SK-N-MC (cell line): Measurements from ENCODE around the gene ARHGEF17.
A peak's percentile ranks its signal among the peaks of the same experiment; 100 is the strongest.

Source experiments
- DNase-seq: peaks from one replicate; pipeline ENCODE4 v3.0.0-alpha.2; 2011; ENCODE audit warnings: low read depth, low spot score
- H3K27ac ChIP-seq: fragments of 200-600 bp; sonication (generic); 2 replicates; pipeline ENCODE4 v1.5.1; 2016; ENCODE audit warnings: mixed run types
- H3K36me3 ChIP-seq: fragments of 200-600 bp; sonication (generic); 2 replicates; pipeline ENCODE4 v1.6.1; 2017; ENCODE audit warnings: antibody characterized with exemption, low read length, mixed read lengths; ENCODE audit not compliant: insufficient read depth
- H3K4me3 ChIP-seq: fragments of 200-600 bp; sonication (generic); 2 replicates; pipeline ENCODE4 v1.5.1; 2016
- H3K9ac ChIP-seq: fragments of 200-600 bp; sonication (generic); 2 replicates; pipeline ENCODE4 v1.8.0; 2017; ENCODE audit warnings: mixed run types, mixed read lengths; ENCODE audit not compliant: insufficient read length
- H3K9me3 ChIP-seq: fragments of 200-600 bp; sonication (generic); 2 replicates; pipeline ENCODE4 v1.6.1; 2017; ENCODE audit warnings: low read depth, mild to moderate bottlenecking, antibody characterized with exemption, low read length, moderate library complexity, mixed read lengths
- EZH2 ChIP-seq: fragments of 200-600 bp; sonication (generic); IDR thresholded peaks from one replicate; pipeline ENCODE4 v1.6.1; 2017; ENCODE audit warnings: antibody characterized with exemption
- FOXP2 ChIP-seq: optimal IDR thresholded peaks from 2 replicates; pipeline ENCODE3; 2011; ENCODE audit warnings: mild to moderate bottlenecking, moderate library complexity; ENCODE audit not compliant: insufficient read depth; ENCODE audit errors: extremely low read length, control extremely low read depth
- POLR2AphosphoS5 ChIP-seq: IDR thresholded peaks from 2 replicates; pipeline ENCODE4 v1.6.1; 2012; ENCODE audit warnings: mild to moderate bottlenecking, low read depth, low read length, borderline replicate concordance

ARHGEF17 gene

GRCh38 chr11:73335204-73335923 lies 27.3 kb downstream of the ARHGEF17 start:
- Histone ChIP-seq H3K9ac (peak overlapping the region; percentile 27), H3K27ac (peak overlapping the region; percentile 60; the same call in 1 of the 2 replicates), H3K9me3 (no peaks in the 10 kb centered on the region), H3K36me3 (no peaks in the 10 kb centered on the region), H3K4me3 (peak overlapping the region; percentile 7; the same call in 1 of the 2 replicates)
- TF ChIP-seq EZH2 (no peak), POLR2AphosphoS5 (no peak)
- DNase-seq: no peak

- no peak overlapping the region for H3K9ac ChIP-seq
These were observed 29.8 kb downstream of the ARHGEF17 start for GRCh38 chr11:73337846-73338245.

GRCh38 chr11:73338279-73338678 lies 30.2 kb downstream of the ARHGEF17 start:
- H3K9ac ChIP-seq: no peak overlapping the region
- H3K36me3 ChIP-seq: no peaks in the 10 kb centered on the region
- H3K9me3 ChIP-seq: no peaks in the 10 kb centered on the region
- TF ChIP-seq EZH2: no peak
- TF ChIP-seq POLR2AphosphoS5: no peak
- no peak for TF ChIP-seq FOXP2
- no peak for DNase-seq
- H3K27ac ChIP-seq: no peak overlapping the region
- no peak overlapping the region for H3K4me3 ChIP-seq

More at GRCh38 chr11:73337846-73338245, 29.8 kb downstream of the ARHGEF17 start:
- Histone ChIP-seq H3K36me3 (no peaks in the 10 kb centered on the region), H3K27ac (no peak overlapping the region), H3K9me3 (no peaks in the 10 kb centered on the region), H3K4me3 (no peak overlapping the region)
- DNase-seq: no peak
- no peak for TF ChIP-seq EZH2
- no peak for TF ChIP-seq POLR2AphosphoS5
- no peak for TF ChIP-seq FOXP2

DNA sequence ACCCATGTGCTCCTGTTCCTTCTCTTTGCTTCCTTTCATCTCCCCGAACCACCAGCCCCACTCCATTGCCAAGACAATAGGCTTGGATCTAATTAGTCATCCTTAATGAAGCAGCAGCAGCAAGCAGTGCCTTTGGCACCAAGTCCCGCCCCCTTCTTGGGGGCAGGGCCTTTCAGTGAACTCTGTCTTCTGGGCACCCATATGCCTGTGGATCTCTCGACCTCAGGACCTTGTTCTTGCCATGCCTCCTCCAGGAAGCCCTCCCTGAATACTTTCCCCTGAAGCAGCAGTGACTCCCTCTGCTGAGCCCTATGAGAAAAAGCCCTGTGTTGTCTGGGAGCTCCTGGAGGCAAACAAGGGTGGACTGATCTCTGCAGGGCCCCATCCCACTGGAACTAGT lies 32.1 kb downstream of the ARHGEF17 start:
- DNase-seq: no peak
- Histone ChIP-seq H3K27ac (no peak overlapping the region), H3K4me3 (no peak overlapping the region), H3K36me3 (no peaks in the 10 kb centered on the region), H3K9me3 (no peaks in the 10 kb centered on the region), H3K9ac (no peak overlapping the region)
- TF ChIP-seq EZH2: no peak
- no peak for TF ChIP-seq POLR2AphosphoS5
- no peak for TF ChIP-seq FOXP2

- Histone ChIP-seq H3K9me3 (no peaks in the 10 kb centered on the region), H3K27ac (no peak overlapping the region), H3K36me3 (no peaks in the 10 kb centered on the region), H3K4me3 (no peak overlapping the region), H3K9ac (no peak overlapping the region)
- TF ChIP-seq FOXP2 (no peak), EZH2 (no peak)
- no peak for DNase-seq
These were observed 34.6 kb downstream of the ARHGEF17 start for GRCh38 chr11:73342633-73343032.

- DNase-seq: no peak
- Histone ChIP-seq H3K9me3 (no peaks in the 10 kb centered on the region), H3K36me3 (no peaks in the 10 kb centered on the region), H3K27ac (no peak overlapping the region), H3K4me3 (no peak overlapping the region), H3K9ac (no peak overlapping the region)
- TF ChIP-seq FOXP2 (no peak), EZH2 (no peak)
These were observed 35.2 kb downstream of the ARHGEF17 start for GRCh38 chr11:73343076-73343873.

GRCh38 chr11:73344191-73344607 lies 36.1 kb downstream of the ARHGEF17 start:
- TF ChIP-seq FOXP2 (no peak), EZH2 (no peak), POLR2AphosphoS5 (no peak)
- Histone ChIP-seq H3K9ac (no peak overlapping the region), H3K4me3 (no peak overlapping the region), H3K36me3 (no peaks in the 10 kb centered on the region), H3K27ac (no peak overlapping the region), H3K9me3 (no peaks in the 10 kb centered on the region)
- DNase-seq: no peak

DNA sequence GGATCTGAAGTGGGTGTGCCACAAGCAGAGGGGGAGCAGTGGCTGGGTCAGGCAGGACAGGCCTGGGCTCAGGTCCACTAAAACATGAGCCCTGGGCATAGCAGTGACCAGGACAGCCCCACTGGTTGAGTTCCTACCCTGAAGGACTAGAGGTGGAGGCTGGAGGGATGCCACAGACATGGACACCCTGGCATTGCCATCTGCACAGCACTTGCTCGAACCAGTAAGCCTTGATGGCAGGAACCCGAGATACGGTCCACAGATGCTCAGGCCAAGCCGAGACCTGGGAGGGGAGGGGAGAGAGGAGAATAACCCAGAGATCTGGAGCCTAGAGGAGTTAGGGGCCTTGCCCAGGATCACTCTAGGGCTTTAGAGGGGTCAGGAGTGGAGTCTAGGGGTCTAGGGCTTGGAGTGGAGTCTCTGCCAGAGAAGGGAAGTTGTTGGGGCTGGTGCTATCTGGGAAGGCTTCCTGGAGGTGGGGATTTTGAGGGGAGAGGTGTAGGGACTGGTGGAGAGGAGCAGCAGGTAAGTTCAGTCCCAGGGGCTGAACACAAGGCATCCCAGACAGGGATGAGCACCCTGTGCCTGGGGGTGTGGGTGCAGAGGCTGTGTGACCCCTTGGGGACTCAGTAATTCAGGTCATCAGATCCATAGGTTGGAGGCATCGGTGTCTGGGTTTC lies 37.5 kb downstream of the ARHGEF17 start:
- no peak overlapping the region for H3K4me3 ChIP-seq
- H3K9ac ChIP-seq: no peak overlapping the region
- DNase-seq: no peak
- TF ChIP-seq FOXP2: no peak
- no peak for TF ChIP-seq EZH2
- no peak for TF ChIP-seq POLR2AphosphoS5
- H3K9me3 ChIP-seq: no peaks in the 10 kb centered on the region
- H3K36me3 ChIP-seq: no peaks in the 10 kb centered on the region
- no peak overlapping the region for H3K27ac ChIP-seq
